Inferior parietal cortex (tissue), 1 donor: Measurements from ENCODE around the gene TMEM178B.

Experiments used
- DNase-seq: peaks from one replicate; pipeline ENCODE4 v3.0.0-alpha.2; 2016; ENCODE audit errors: extremely low spot score

TMEM178B gene

GRCh38 chr7:141263983-141264382, 190.1 kb downstream of the TMEM178B start:
- no peak for DNase-seq

GRCh38 chr7:141264511-141264910, 190.6 kb downstream of the TMEM178B start:
- no peak for DNase-seq

GRCh38 chr7:141265668-141266067, 191.8 kb downstream of the TMEM178B start:
- DNase-seq: no peak

GRCh38 chr7:141268614-141269013, 194.8 kb downstream of the TMEM178B start:
- no peak for DNase-seq

GRCh38 chr7:141271451-141271850, 197.6 kb downstream of the TMEM178B start:
- no peak for DNase-seq

- no peak for DNase-seq
These were observed 198.6 kb downstream of the TMEM178B start for GRCh38 chr7:141272417-141272816.

GRCh38 chr7:141275350-141275749, 201.5 kb downstream of the TMEM178B start:
- no peak for DNase-seq

GRCh38 chr7:141276031-141276430, 202.2 kb downstream of the TMEM178B start:
- DNase-seq: no peak

- no peak for DNase-seq
These were observed 206.2 kb downstream of the TMEM178B start for GRCh38 chr7:141280100-141280499.

- no peak for DNase-seq
These were observed 207.4 kb downstream of the TMEM178B start for GRCh38 chr7:141281311-141281710.

- no peak for DNase-seq
These were observed 212.7 kb downstream of the TMEM178B start for GRCh38 chr7:141286522-141286921.

GRCh38 chr7:141287936-141288335, 214.1 kb downstream of the TMEM178B start:
- no peak for DNase-seq

GRCh38 chr7:141288626-141289025, 214.8 kb downstream of the TMEM178B start:
- no peak for DNase-seq

GRCh38 chr7:141290365-141290764, 216.5 kb downstream of the TMEM178B start:
- no peak for DNase-seq

GRCh38 chr7:141290973-141291372, 217.1 kb downstream of the TMEM178B start:
- DNase-seq: no peak

- DNase-seq: no peak
These were observed 217.7 kb downstream of the TMEM178B start for GRCh38 chr7:141291541-141291940.

GRCh38 chr7:141294143-141294829, 220.4 kb downstream of the TMEM178B start:
- DNase-seq: no peak

GRCh38 chr7:141295367-141295895, 221.6 kb downstream of the TMEM178B start:
- no peak for DNase-seq

- DNase-seq: no peak
These were observed 227.0 kb downstream of the TMEM178B start for GRCh38 chr7:141300816-141301215.

GRCh38 chr7:141301544-141301943, 227.7 kb downstream of the TMEM178B start:
- DNase-seq: no peak

- DNase-seq: no peak
These were observed 228.8 kb downstream of the TMEM178B start for GRCh38 chr7:141302617-141303016.

GRCh38 chr7:141304291-141304690, 230.4 kb downstream of the TMEM178B start:
- no peak for DNase-seq

- no peak for DNase-seq
These were observed 232.2 kb downstream of the TMEM178B start for GRCh38 chr7:141306081-141306480.

GRCh38 chr7:141312395-141312794, 238.5 kb downstream of the TMEM178B start:
- DNase-seq: no peak
